ENCODE data around the gene NAGLU. TPM values are rescaled to one million over a fixed set of nuclear protein-coding genes. Genes with fewer than 3 reads are reported as not detected.
A peak's percentile ranks its signal among the peaks of the same experiment; 100 is the strongest.

The NAGLU gene
- total and polyA plus RNA-seq, 2 of the 13 experiments (the other 11 are each of a cell fraction or from before 2014, with no cell fraction given) = 28.2 to 40.1 TPM

GRCh38 chr17:42543190-42544079, 7.4 kb downstream of the NAGLU start (continued):
- TF ChIP-seq ARID5B (CRISPR knock-in tag; IDR thresholded peaks at IDR 0.05) (no peak), ZNF672 (CRISPR knock-in tag; IDR thresholded peaks at IDR 0.05) (no peak), ZBTB38 (CRISPR knock-in tag; IDR thresholded peaks at IDR 0.05) (peak; percentile 98), FIP1L1 (IDR thresholded peaks at IDR 0.05; ENCODE audit: borderline replicate concordance, insufficient read depth, low read depth, low read length) (no peak), ZMAT5 (CRISPR knock-in tag; IDR thresholded peaks at IDR 0.05; ENCODE audit: borderline replicate concordance, low read depth) (no peak), ZNF317 (CRISPR knock-in tag; IDR thresholded peaks at IDR 0.05) (no peak), GABPB1 (CRISPR knock-in tag; IDR thresholded peaks at IDR 0.05) (peak; percentile 14; the same call in 1 of the 2 replicates), ATF7-NPFF (CRISPR knock-in tag; IDR thresholded peaks at IDR 0.05; ENCODE audit: low read depth) (peak; percentile 47; the same call in 1 of the 2 replicates), RBM22 (optimal IDR thresholded peaks at IDR 0.05; ENCODE audit: low read length) (peak; percentile 19), LCORL (IDR thresholded peaks at IDR 0.05) (no peak), LCORL (CRISPR knock-in tag; IDR thresholded peaks at IDR 0.05) (no peak), IRF2 (CRISPR knock-in tag; IDR thresholded peaks at IDR 0.05) (no peak), SOX5 (CRISPR knock-in tag; IDR thresholded peaks at IDR 0.05; ENCODE audit: borderline replicate concordance) (no peak), TAF1 (CRISPR knock-in tag; IDR thresholded peaks at IDR 0.05) (no peak), ZBTB46 (CRISPR knock-in tag; IDR thresholded peaks at IDR 0.05; ENCODE audit: borderline replicate concordance) (no peak), HHEX (CRISPR knock-in tag; IDR thresholded peaks at IDR 0.05) (no peak), ZNF460 (CRISPR knock-in tag; IDR thresholded peaks at IDR 0.05; ENCODE audit: borderline replicate concordance) (no peak), CREB1 (IDR thresholded peaks at IDR 0.05) (no peak), CREB1 (CRISPR knock-in tag; IDR thresholded peaks at IDR 0.05) (no peak), ZKSCAN8 (CRISPR knock-in tag; IDR thresholded peaks at IDR 0.05; ENCODE audit: borderline replicate concordance) (no peak), EED (CRISPR knock-in tag; IDR thresholded peaks at IDR 0.05) (peak; percentile 48; the same call in 1 of the 2 replicates), HIC2 (CRISPR knock-in tag; IDR thresholded peaks at IDR 0.05; ENCODE audit: low read depth) (no peak)

All from HepG2 (cell line).